HS-5 (cell line): ENCODE measurements around the gene FRMD1.

ENCODE experiments used
- DNase-seq: peaks from one replicate; pipeline ENCODE4 v3.0.0-alpha.2; 2012; ENCODE audit warnings: low read depth

Gene FRMD1

GRCh38 chr6:168055696-168056489, 23.1 kb downstream of the FRMD1 start:
- no peak for DNase-seq

GRCh38 chr6:168054765-168055560, 24.0 kb downstream of the FRMD1 start:
- DNase-seq = no peak

DNA sequence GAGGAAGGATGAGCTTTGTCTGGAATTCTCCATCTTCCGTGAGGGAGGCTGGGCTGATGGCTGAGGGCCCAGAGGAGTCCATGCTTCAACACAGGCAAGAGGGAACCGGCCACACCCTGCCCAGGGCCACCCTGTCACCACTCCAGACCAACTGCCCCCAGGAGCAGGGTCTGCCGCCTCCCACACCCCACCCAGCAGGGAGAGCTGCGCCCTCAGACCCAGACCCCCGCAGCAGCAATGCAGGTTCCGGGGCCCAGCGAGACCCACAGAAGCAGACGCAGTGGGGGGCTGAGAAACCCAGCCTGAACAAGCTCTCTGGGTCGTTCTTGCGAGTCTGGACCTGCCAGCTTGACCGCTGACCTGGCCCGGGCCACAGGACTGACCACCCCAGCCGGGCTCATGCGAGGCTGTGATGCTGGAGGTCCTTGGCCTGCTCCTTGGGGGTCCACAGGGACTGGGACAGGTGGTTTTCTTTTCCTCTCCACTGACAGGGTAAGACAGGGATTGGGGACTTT, 25.0 kb downstream of the FRMD1 start:
- no peak for DNase-seq

DNA sequence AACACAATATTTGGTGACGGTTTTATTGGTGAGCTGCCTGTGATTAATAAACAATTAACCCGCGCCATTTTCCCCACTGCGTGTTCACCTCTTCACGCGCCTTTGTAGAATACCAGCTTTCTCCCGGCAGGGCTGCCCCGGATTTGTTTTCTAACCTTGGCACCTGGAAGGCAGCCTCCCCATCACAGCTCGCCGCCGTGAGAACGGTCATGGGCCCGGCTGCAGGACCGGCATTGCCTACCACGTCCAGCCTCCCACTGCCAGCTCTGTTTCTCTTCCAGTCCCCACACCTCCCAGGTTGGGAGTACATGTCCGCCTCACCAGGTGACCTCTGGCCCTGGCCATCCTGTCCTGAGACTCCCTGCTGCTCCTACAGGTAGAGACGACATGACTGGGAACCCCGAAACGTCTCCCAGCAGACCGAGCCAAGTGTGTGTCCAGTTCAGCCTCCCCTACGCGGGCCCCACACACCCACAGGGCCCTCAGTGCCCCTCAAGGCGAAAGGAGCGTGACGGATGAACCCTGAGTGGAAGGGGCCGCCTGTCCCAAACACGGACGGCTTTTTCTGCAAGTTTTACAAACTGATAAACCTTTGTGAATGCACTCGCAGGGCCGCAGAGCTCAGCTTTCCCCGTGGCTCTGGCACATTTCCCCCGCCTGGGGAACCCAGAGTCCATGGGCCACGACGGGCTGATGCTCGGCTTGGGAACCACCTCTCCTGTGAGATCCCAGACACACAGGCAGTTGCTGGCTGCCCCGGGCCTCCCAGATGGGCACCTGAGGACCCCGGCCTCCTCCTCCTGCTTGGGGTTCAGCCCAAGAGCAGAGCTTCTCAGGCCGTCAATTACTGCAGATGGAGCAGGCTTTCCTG, 25.7 kb downstream of the FRMD1 start:
- DNase-seq = no peak

GRCh38 chr6:168052291-168052891, 26.6 kb downstream of the FRMD1 start:
- DNase-seq = no peak

GRCh38 chr6:168051648-168052047, 27.4 kb downstream of the FRMD1 start:
- DNase-seq = no peak

- no peak for DNase-seq
Measured at GRCh38 chr6:168050881-168051586, 28.0 kb downstream of the FRMD1 start.

GRCh38 chr6:168050225-168050880, 28.7 kb downstream of the FRMD1 start:
- no peak for DNase-seq

DNA sequence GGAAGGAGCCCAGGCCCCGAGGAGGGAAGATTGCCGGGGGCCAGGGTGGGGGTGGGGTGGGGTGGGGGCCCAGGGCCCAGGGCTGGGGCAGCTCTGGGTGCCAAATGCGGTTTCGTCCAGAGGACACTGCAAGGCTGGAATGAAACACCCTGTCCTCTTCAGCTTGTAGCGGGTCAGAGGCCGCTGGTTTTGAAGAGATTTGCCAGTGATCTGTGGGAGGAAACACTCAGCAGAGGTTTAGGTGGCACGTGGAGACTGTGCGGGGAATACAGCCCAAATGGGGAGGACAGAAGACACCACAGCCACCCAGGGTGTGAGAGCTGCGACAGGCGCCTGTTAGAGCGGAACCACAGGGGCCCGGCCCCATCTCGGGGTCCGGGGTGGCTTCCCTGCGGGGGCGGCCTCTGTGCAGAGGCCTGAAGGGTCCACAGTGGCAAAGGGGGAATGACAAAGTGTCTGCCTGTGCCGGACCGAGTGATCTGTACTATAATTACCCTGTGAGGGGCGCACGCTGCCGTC, 29.2 kb downstream of the FRMD1 start:
- DNase-seq = no peak

DNA sequence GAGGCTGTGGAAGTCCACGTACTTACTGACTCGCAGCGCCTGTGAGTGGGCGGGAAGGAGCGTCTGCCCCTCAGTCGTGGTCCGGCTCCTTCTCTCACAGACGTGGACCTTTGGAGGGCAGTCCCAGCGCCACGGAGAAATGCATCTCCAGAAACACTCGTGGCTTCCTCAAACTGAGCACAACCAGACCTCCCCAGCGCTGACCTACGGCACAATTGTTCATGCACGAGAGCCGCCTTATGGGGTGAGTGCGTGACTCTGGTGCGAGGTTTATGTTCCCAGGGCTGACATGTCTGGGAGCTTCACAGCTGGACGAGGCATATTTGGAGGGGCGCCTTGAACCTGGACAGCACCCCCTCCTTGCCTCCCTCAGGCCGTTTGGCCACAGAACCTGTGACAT, 29.7 kb downstream of the FRMD1 start:
- no peak for DNase-seq

DNA sequence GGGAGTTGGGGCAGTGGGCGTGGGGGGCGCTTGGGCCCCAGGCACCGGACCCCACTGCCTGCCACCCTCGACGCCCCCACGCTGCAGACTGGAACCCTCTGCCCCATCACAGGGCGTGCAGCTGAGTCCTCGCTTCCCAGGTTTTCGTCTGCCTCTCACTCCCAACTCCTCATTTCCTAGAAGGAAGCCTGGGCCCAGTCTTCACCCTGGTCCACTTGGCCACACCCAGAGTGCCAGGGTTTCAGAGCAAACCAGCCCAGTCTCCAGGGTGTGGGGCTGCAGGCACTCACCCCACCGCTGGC, 30.3 kb downstream of the FRMD1 start:
- DNase-seq = no peak

DNA sequence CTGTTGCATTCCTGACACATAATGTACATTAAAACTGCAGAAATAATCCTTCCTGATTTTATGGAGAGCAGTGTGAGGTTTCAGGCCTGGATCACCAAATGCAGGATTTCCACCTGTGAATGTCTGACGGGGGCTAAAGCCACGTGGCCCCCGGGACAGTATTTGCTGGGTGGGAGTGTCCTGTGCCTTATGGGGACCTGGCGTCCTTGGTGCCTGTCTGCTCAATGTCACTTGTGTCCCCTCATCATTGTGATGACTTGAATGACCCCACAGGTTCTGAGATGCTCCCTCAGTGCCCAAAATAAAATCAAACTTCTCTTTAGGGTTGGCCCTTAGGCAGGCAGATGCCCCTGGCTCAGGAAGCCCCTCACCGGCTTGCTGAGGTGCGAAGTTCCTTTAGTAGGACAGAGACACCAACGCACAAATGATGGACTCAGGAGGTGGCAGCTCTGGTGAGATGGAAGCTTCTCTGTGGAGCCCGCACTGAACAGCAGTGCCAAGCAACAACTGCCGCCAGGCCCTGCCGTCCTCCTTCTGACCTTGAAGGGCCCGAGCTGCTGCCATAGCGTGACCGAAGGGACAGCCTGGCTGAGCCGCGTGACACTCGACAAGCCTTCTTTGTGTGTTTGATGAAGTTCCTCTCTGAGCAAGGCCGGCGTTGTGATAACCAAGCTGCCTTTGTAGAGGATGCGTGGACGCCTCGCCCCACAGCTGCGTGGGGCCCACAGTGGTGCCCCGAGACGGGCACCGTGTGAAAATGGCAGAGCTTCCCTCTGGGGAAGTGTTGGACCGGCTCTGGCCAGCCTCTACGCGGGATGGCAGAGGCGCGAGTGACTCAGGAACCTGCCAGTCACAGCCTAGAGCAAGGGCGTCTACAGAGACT, 30.9 kb downstream of the FRMD1 start:
- DNase-seq = no peak

GRCh38 chr6:168046696-168047095, 32.3 kb downstream of the FRMD1 start:
- DNase-seq = no peak

DNA sequence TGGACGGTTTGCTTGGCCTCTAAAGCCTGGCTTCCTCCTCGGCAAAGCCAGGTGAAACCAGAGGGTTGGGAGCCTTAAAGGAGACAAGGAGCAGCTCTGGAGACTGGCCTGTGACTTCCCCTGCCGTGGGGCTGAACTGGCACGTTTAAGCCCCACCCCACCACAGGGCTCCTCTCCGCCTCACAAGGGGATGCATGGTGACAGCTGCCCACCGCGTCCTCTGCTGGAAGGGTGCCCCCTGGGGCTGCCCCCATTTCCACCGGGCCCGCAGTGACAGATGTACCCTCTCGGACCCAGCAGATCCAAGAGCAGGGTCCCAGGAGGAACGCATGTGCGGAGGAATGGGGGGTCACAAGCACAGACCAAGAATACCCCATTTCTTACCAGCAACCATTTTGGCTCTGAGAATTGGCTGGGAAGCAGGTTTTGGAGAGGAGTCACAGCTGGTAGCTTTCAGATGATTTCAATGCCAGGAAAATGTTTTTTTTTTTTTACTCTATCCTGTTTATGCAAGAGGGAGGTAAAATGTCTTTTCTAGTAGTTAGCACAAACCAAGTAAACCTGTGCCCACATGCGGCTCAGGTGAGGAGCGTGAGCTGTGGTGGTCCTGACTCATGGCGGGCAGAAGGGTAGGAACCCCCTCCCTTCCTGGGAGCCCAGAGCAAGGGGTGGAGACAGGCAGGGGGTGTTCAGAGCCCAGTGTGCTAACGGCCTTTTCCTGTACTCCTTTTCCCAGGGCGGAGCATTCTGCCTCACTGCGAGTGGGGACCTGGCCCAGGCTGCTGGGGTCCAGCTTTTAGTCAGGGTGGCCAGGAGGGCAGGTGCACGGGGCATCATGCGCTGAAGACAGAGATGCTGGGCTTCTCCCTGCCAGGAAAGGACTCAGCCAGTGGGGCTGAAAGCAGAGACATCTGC, 33.0 kb downstream of the FRMD1 start:
- no peak for DNase-seq

- no peak for DNase-seq
Measured at GRCh38 chr6:168045141-168045691, 33.8 kb downstream of the FRMD1 start.

DNA sequence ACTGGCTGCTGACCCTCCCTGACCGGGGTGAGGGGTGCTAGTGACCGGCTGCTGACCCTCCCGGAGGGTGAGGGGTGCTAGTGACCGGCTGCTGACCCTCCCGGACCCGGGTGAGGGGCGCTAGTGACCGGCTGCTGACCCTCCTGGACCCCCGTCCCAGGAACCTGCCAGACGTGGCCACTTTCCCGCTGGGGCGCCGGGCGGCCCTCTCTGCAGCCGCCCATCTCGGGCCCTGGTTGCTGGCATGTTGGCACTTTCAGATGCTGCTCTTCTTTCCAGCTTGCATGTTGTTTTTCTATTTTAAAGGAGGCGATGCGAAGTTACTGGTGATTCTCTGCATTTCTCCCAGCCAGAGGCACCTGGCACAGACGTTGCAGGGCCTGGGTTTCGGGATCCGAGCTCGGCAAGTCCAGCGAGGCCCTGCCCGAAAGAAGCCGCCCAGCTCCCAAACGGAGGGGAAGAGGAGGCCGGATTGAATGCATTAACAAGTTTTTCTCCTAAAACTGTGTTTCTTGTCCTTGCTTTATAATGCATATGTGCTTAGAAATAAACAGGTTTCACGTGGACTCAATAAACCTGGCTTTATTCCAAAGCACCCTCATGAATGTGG, 34.4 kb downstream of the FRMD1 start:
- DNase-seq = no peak

GRCh38 chr6:168043848-168044415, 35.1 kb downstream of the FRMD1 start:
- DNase-seq = no peak
